SK-N-MC (cell line): ENCODE measurements around the gene FBH1.

Experiments used
- EZH2 ChIP-seq: fragments of 200-600 bp; sonication (generic); IDR thresholded peaks from one replicate; pipeline ENCODE4 v1.6.1; 2017; ENCODE audit warnings: antibody characterized with exemption
- POLR2AphosphoS5 ChIP-seq: IDR thresholded peaks from 2 replicates; pipeline ENCODE4 v1.6.1; 2012; ENCODE audit warnings: mild to moderate bottlenecking, low read depth, low read length, borderline replicate concordance

- TF ChIP-seq EZH2 (no peak), POLR2AphosphoS5 (no peak)
Measured at GRCh38 chr10:5897053-5897340, 7.0 kb downstream of the FBH1 start.
